ENCODE measurements around the gene INS.

GRCh38 chr11:2146051-2146450, 15.0 kb downstream of the INS start:
- no peak for TF ChIP-seq EZH2 (IDR thresholded peaks at IDR 0.05; ENCODE audit: borderline replicate concordance, low read depth, low read length, poor library complexity, severe bottlenecking)
- TF ChIP-seq CTCF (conservative IDR thresholded peaks at IDR 0.05; ENCODE audit: low read depth, low read length) = no peak
